Measurements from ENCODE around the gene KLC1.

DNA sequence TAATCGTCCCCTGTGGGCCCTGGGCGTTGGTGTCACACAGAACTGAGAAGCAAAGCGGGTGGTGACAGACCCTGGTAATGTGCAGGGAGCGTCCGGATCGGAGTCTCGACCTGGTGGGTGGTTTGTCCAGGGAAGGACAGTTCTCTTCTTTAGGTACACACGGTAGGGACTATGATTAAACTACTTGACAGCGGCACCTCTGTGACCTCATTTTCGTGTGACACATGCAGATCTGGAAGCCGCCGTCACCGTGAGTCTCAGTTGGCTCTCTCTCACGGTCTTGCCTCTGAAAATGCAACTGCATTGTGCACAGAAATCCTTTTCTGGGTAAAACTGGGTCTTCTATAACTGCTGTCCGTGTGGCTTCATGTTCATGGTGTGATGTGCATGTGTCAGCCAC lies 54.1 kb downstream of the KLC1 start:
- no peak for TF ChIP-seq ONECUT2 (CRISPR knock-in tag; IDR thresholded peaks at IDR 0.05)
- no peak for TF ChIP-seq IRF2 (CRISPR knock-in tag; IDR thresholded peaks at IDR 0.05)
- no peak for TF ChIP-seq NR3C1 (CRISPR knock-in tag; IDR thresholded peaks at IDR 0.05)
- TF ChIP-seq ZNF720 (CRISPR knock-in tag; IDR thresholded peaks at IDR 0.05) = no peak
- TF ChIP-seq, protein P1, sequence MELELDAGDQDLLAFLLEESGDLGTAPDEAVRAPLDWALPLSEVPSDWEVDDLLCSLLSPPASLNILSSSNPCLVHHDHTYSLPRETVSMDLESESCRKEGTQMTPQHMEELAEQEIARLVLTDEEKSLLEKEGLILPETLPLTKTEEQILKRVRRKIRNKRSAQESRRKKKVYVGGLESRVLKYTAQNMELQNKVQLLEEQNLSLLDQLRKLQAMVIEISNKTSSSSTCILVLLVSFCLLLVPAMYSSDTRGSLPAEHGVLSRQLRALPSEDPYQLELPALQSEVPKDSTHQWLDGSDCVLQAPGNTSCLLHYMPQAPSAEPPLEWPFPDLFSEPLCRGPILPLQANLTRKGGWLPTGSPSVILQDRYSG (CRISPR knock-in tag; IDR thresholded peaks at IDR 0.05) = no peak
- no peak for TF ChIP-seq CTCF (CRISPR knock-in tag; IDR thresholded peaks at IDR 0.05)
- TF ChIP-seq TOE1 (CRISPR knock-in tag; IDR thresholded peaks at IDR 0.05) = no peak

All from HepG2 (cell line).